Smooth muscle cell (in vitro differentiated cells): ENCODE results near the gene PGAM2. TPM values are rescaled to one million over a fixed set of nuclear protein-coding genes. Genes with fewer than 3 reads are reported as not detected.
A peak's percentile ranks its signal among the peaks of the same experiment; 100 is the strongest.

Source experiments
- DNase-seq: peaks from one replicate; lab custom pipeline; 2025; ENCODE audit not compliant: unreplicated experiment; lab: John Stamatoyannopoulos, UW
- H2AFZ ChIP-seq: fragments of 200-600 bp; sonication (generic); 2 replicates; pipeline ENCODE4 v1.6.0; 2016; ENCODE audit warnings: antibody characterized with exemption, low read depth, mild to moderate bottlenecking
- H3F3A ChIP-seq: fragments of 200-600 bp; sonication (generic); 2 replicates; pipeline ENCODE4 v1.6.0; 2017; ENCODE audit warnings: antibody characterized with exemption, low read depth
- H3K27ac ChIP-seq: fragments of 200-600 bp; sonication (generic); 2 replicates; pipeline ENCODE4 v1.5.1; 2016; ENCODE audit warnings: low read depth, mild to moderate bottlenecking
- H3K27me3 ChIP-seq: fragments of 200-600 bp; sonication (generic); 2 replicates; pipeline ENCODE4 v1.6.1; 2016; ENCODE audit warnings: low read depth, mild to moderate bottlenecking
- H3K36me3 ChIP-seq: fragments of 200-600 bp; sonication (generic); 2 replicates; pipeline ENCODE4 v1.5.1; 2016; ENCODE audit warnings: low read depth
- H3K4me1 ChIP-seq: fragments of 200-600 bp; sonication (generic); 2 replicates; pipeline ENCODE4 v1.5.1; 2016; ENCODE audit warnings: low read depth
- H3K4me2 ChIP-seq: fragments of 200-600 bp; sonication (generic); 2 replicates; pipeline ENCODE4 v1.6.0; 2016; ENCODE audit warnings: mild to moderate bottlenecking
- H3K4me3 ChIP-seq: fragments of 200-600 bp; sonication (generic); 2 replicates; pipeline ENCODE4 v1.5.1; 2016; ENCODE audit warnings: mild to moderate bottlenecking
- H3K79me2 ChIP-seq: fragments of 200-600 bp; sonication (generic); 2 replicates; pipeline ENCODE4 v1.6.0; 2016; ENCODE audit warnings: low read depth, mild to moderate bottlenecking
- H3K9ac ChIP-seq: fragments of 200-600 bp; sonication (generic); 2 replicates; pipeline ENCODE4 v1.6.0; 2016; ENCODE audit warnings: low read depth
- H3K9me3 ChIP-seq: fragments of 200-600 bp; sonication (generic); replicated peaks from 2 replicates; pipeline ENCODE4 v1.5.1; 2016; ENCODE audit warnings: low read depth
- H4K20me1 ChIP-seq: fragments of 200-600 bp; sonication (generic); 2 replicates; pipeline ENCODE4 v1.6.0; 2016; ENCODE audit warnings: low read depth
- CTCF ChIP-seq: fragments of 200-600 bp; sonication (generic); IDR thresholded peaks from 2 replicates; pipeline ENCODE4 v1.5.1; 2017; ENCODE audit warnings: borderline replicate concordance, mild to moderate bottlenecking, antibody characterized with exemption; ENCODE audit not compliant: insufficient read depth, poor library complexity, severe bottlenecking
- WGBS: methylation state at CpG from one replicate; pipeline ENCODE4 v1.1.7; 2016; ENCODE audit warnings: low lambda C conversion rate; 5-methylcytosine and 5-hydroxymethylcytosine counted together
- polyA plus RNA-seq: library from polyadenylated mRNA; unstranded; fragments of >200 nt; fragmentation: Nextera tagmentation; extraction: Ambion mirVana; gene quantifications from 2 replicates; pipeline ENCODE4 v1.2.1, GENCODE V29; 2016
- total RNA-seq: library from RNA; depleted of rRNA; stranded (reverse); fragments of >200 nt; gene quantifications from 2 replicates; pipeline ENCODE4 v1.2.3, GENCODE V29; 2014

PGAM2 gene
- total and polyA plus RNA-seq, 2 experiments from 2014 or later, result not detected

- TF ChIP-seq CTCF, result no peak
Observed at GRCh38 chr7:44095781-44096180, 30.4 kb upstream of the PGAM2 start.

GRCh38 chr7:44094883-44095592 lies 29.7 kb upstream of the PGAM2 start:
- no peaks in the 10 kb centered on the region for H4K20me1 ChIP-seq

More at GRCh38 chr7:44095781-44096180, 30.4 kb upstream of the PGAM2 start:
- Histone ChIP-seq H3K4me1 (no peaks in the 10 kb centered on the region), H3K27ac (no peak overlapping the region), H3K9me3 (no peaks in the 10 kb centered on the region), H3K79me2 (no peaks in the 10 kb centered on the region), H2AFZ (no peak overlapping the region), H3K4me2 (no peak overlapping the region), H3F3A (peaks cover 5% of the 10 kb centered on the region), H3K4me3 (no peak overlapping the region), H3K9ac (no peak overlapping the region), H3K27me3 (no peaks in the 10 kb centered on the region), H3K36me3 (no peaks in the 10 kb centered on the region), H4K20me1 (no peaks in the 10 kb centered on the region)
- no peak for DNase-seq
- 97% methylated on average over 3 of the region's 3 CpGs for WGBS

GRCh38 chr7:44094365-44094764 lies 29.0 kb upstream of the PGAM2 start:
- H3K9ac ChIP-seq, result no peak overlapping the region
- H3K79me2 ChIP-seq, result no peaks in the 10 kb centered on the region
- H3K4me1 ChIP-seq, result no peaks in the 10 kb centered on the region
- no peaks in the 10 kb centered on the region for H3K9me3 ChIP-seq
- no peak overlapping the region for H3K4me2 ChIP-seq
- H2AFZ ChIP-seq, result peak overlapping the region; percentile 84
- no peaks in the 10 kb centered on the region for H3F3A ChIP-seq
- no peaks in the 10 kb centered on the region for H4K20me1 ChIP-seq
- 92% methylated on average over 2 of the region's 2 CpGs for WGBS
- no peak for DNase-seq
- no peaks in the 10 kb centered on the region for H3K36me3 ChIP-seq
- no peak overlapping the region for H3K4me3 ChIP-seq
- peak overlapping the region; percentile 47 for H3K27ac ChIP-seq
- no peak for TF ChIP-seq CTCF
- no peaks in the 10 kb centered on the region for H3K27me3 ChIP-seq

More at GRCh38 chr7:44094883-44095592, 29.7 kb upstream of the PGAM2 start:
- Histone ChIP-seq H2AFZ (peak overlapping the region; percentile 84), H3K79me2 (no peaks in the 10 kb centered on the region), H3K27ac (peak overlapping the region; percentile 47), H3K4me3 (no peak overlapping the region), H3K4me1 (no peaks in the 10 kb centered on the region), H3K4me2 (no peak overlapping the region), H3K9me3 (no peaks in the 10 kb centered on the region), H3K36me3 (no peaks in the 10 kb centered on the region), H3F3A (peaks cover 5% of the 10 kb centered on the region), H3K9ac (no peak overlapping the region), H3K27me3 (no peaks in the 10 kb centered on the region)
- WGBS, result 39% methylated on average over 2 of the region's 2 CpGs
- TF ChIP-seq CTCF, result no peak
- no peak for DNase-seq
